Smooth muscle cell (in vitro differentiated cells): ENCODE data around the gene CMTM4. TPM values are rescaled to one million over a fixed set of nuclear protein-coding genes. Genes with fewer than 3 reads are reported as not detected.

ENCODE experiments used
- DNase-seq: peaks from one replicate; lab custom pipeline; 2025; ENCODE audit not compliant: unreplicated experiment; lab: John Stamatoyannopoulos, UW
- H2AFZ ChIP-seq: fragments of 200-600 bp; sonication (generic); 2 replicates; pipeline ENCODE4 v1.6.0; 2016; ENCODE audit warnings: antibody characterized with exemption, low read depth, mild to moderate bottlenecking
- H3F3A ChIP-seq: fragments of 200-600 bp; sonication (generic); 2 replicates; pipeline ENCODE4 v1.6.0; 2017; ENCODE audit warnings: antibody characterized with exemption, low read depth
- H3K27ac ChIP-seq: fragments of 200-600 bp; sonication (generic); 2 replicates; pipeline ENCODE4 v1.5.1; 2016; ENCODE audit warnings: low read depth, mild to moderate bottlenecking
- H3K27me3 ChIP-seq: fragments of 200-600 bp; sonication (generic); 2 replicates; pipeline ENCODE4 v1.6.1; 2016; ENCODE audit warnings: low read depth, mild to moderate bottlenecking
- H3K36me3 ChIP-seq: fragments of 200-600 bp; sonication (generic); 2 replicates; pipeline ENCODE4 v1.5.1; 2016; ENCODE audit warnings: low read depth
- H3K4me1 ChIP-seq: fragments of 200-600 bp; sonication (generic); 2 replicates; pipeline ENCODE4 v1.5.1; 2016; ENCODE audit warnings: low read depth
- H3K4me2 ChIP-seq: fragments of 200-600 bp; sonication (generic); 2 replicates; pipeline ENCODE4 v1.6.0; 2016; ENCODE audit warnings: mild to moderate bottlenecking
- H3K4me3 ChIP-seq: fragments of 200-600 bp; sonication (generic); 2 replicates; pipeline ENCODE4 v1.5.1; 2016; ENCODE audit warnings: mild to moderate bottlenecking
- H3K79me2 ChIP-seq: fragments of 200-600 bp; sonication (generic); 2 replicates; pipeline ENCODE4 v1.6.0; 2016; ENCODE audit warnings: low read depth, mild to moderate bottlenecking
- H3K9ac ChIP-seq: fragments of 200-600 bp; sonication (generic); 2 replicates; pipeline ENCODE4 v1.6.0; 2016; ENCODE audit warnings: low read depth
- H3K9me3 ChIP-seq: fragments of 200-600 bp; sonication (generic); replicated peaks from 2 replicates; pipeline ENCODE4 v1.5.1; 2016; ENCODE audit warnings: low read depth
- H4K20me1 ChIP-seq: fragments of 200-600 bp; sonication (generic); 2 replicates; pipeline ENCODE4 v1.6.0; 2016; ENCODE audit warnings: low read depth
- CTCF ChIP-seq: fragments of 200-600 bp; sonication (generic); IDR thresholded peaks from 2 replicates; pipeline ENCODE4 v1.5.1; 2017; ENCODE audit warnings: borderline replicate concordance, mild to moderate bottlenecking, antibody characterized with exemption; ENCODE audit not compliant: insufficient read depth, poor library complexity, severe bottlenecking
- WGBS: methylation state at CpG from one replicate; pipeline ENCODE4 v1.1.7; 2016; ENCODE audit warnings: low lambda C conversion rate; 5-methylcytosine and 5-hydroxymethylcytosine counted together
- polyA plus RNA-seq: library from polyadenylated mRNA; unstranded; fragments of >200 nt; fragmentation: Nextera tagmentation; extraction: Ambion mirVana; gene quantifications from 2 replicates; pipeline ENCODE4 v1.2.1, GENCODE V29; 2016
- total RNA-seq: library from RNA; depleted of rRNA; stranded (reverse); fragments of >200 nt; gene quantifications from 2 replicates; pipeline ENCODE4 v1.2.3, GENCODE V29; 2014

Gene CMTM4
- total and polyA plus RNA-seq, 2 experiments from 2014 or later, result 7.2 to 25.2 TPM

DNA sequence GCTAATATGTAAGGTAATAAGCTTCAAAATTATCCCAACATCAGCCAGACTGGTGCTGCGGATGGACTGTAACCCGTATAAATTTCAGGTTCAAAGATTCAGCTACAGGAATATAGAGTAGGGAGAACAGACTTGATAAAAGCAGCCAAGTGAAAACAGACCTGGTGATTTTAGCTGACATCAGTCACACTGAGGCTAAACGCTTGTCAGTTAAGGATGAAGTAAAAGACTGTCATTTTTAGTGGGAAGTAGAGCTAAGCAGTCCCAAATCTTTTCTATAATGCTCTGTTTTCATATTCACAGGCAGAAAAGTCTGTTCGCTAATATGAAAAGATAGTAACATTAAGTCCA is 35.4 kb downstream of the CMTM4 start:
- Histone ChIP-seq H3K27me3 (no peaks in the 10 kb centered on the region), H3K4me1 (peaks cover 8% of the 10 kb centered on the region), H3K9ac (peak overlapping the region; percentile 2), H3K4me2 (peak overlapping the region; percentile 48), H2AFZ (no peak overlapping the region), H3K9me3 (no peaks in the 10 kb centered on the region), H3K27ac (peak overlapping the region; percentile 81), H3K79me2 (peaks cover 12% of the 10 kb centered on the region), H3K36me3 (no peaks in the 10 kb centered on the region), H4K20me1 (no peaks in the 10 kb centered on the region), H3F3A (peaks cover 19% of the 10 kb centered on the region), H3K4me3 (no peak overlapping the region)
- no peak for TF ChIP-seq CTCF
- 66% methylated on average over 4 of the region's 4 CpGs for WGBS
- DNase-seq, result no peak

GRCh38 chr16:66660422-66661209 is 35.9 kb downstream of the CMTM4 start:
- Histone ChIP-seq H3K36me3 (no peaks in the 10 kb centered on the region), H3K4me1 (peaks cover 8% of the 10 kb centered on the region), H3K4me3 (peak overlapping the region; percentile 3), H3K79me2 (peaks cover 17% of the 10 kb centered on the region), H3K4me2 (peak overlapping the region; percentile 48), H3K27ac (peak overlapping the region; percentile 81), H3K27me3 (no peaks in the 10 kb centered on the region), H3F3A (peaks cover 19% of the 10 kb centered on the region), H3K9me3 (no peaks in the 10 kb centered on the region), H4K20me1 (no peaks in the 10 kb centered on the region), H2AFZ (no peak overlapping the region), H3K9ac (peak overlapping the region; percentile 2)
- WGBS, result 2% methylated on average over 9 of the region's 9 CpGs
- no peak for TF ChIP-seq CTCF
- DNase-seq, result peak; percentile 30

GRCh38 chr16:66658860-66659190 is 37.7 kb downstream of the CMTM4 start:
- Histone ChIP-seq H3F3A (peaks cover 19% of the 10 kb centered on the region), H2AFZ (no peak overlapping the region), H3K4me1 (peaks cover 8% of the 10 kb centered on the region), H3K9ac (no peak overlapping the region), H3K9me3 (no peaks in the 10 kb centered on the region), H3K4me3 (no peak overlapping the region), H3K27me3 (no peaks in the 10 kb centered on the region), H4K20me1 (no peaks in the 10 kb centered on the region), H3K4me2 (no peak overlapping the region), H3K27ac (no peak overlapping the region), H3K79me2 (peaks cover 17% of the 10 kb centered on the region), H3K36me3 (no peaks in the 10 kb centered on the region)
- no peak for DNase-seq
- no peak for TF ChIP-seq CTCF
- WGBS, result 92% methylated on average over 5 of the region's 5 CpGs
